Spleen (tissue), 11 donors: ENCODE measurements around the gene BLZF1. TPM values are rescaled to one million over a fixed set of nuclear protein-coding genes. Genes with fewer than 3 reads are reported as not detected.

Source experiments
- DNase-seq: peaks from one replicate; pipeline ENCODE4 v3.0.0-alpha.2; 2020
- H3K27ac ChIP-seq, 8 donors: fragments of 200-600 bp; sonication (generic) in 7 of 8; 1 replicate in 4 of 8; 2 replicates in 4 of 8; pipeline versions ENCODE4 v1.5.0 to v1.8.0; 2016 to 2021; ENCODE audit warnings: inconsistent platforms in 4 of 8, mild to moderate bottlenecking in 4 of 8, moderate library complexity in 1 of 8
- H3K27me3 ChIP-seq, 7 donors: fragments of 200-600 bp; sonication (generic) in 6 of 7; replicated peaks in 1 of 7; 1 replicate in 4 of 7; 2 replicates in 3 of 7; pipeline versions ENCODE4 v1.5.0 to v1.8.0; 2016 to 2021; ENCODE audit warnings: inconsistent platforms in 3 of 7, mild to moderate bottlenecking in 1 of 7
- H3K36me3 ChIP-seq, 6 donors: fragments of 200-600 bp; sonication (generic) in 5 of 6; 1 replicate in 4 of 6; 2 replicates in 2 of 6; pipeline versions ENCODE4 v1.5.0 to v1.8.0; 2016 to 2021; ENCODE audit warnings: inconsistent platforms in 2 of 6
- H3K4me1 ChIP-seq, 6 donors: fragments of 200-600 bp; sonication (generic) in 5 of 6; 1 replicate in 3 of 6; 2 replicates in 3 of 6; pipeline versions ENCODE4 v1.5.0 to v1.8.0; 2016 to 2021; ENCODE audit warnings: inconsistent platforms in 3 of 6
- H3K4me3 ChIP-seq, 8 donors: fragments of 200-600 bp; sonication (generic) in 7 of 8; 1 replicate in 4 of 8; 2 replicates in 4 of 8; pipeline versions ENCODE4 v1.5.0 to v1.8.0; 2016 to 2021; ENCODE audit warnings: inconsistent platforms in 4 of 8, mild to moderate bottlenecking in 4 of 8, moderate library complexity in 2 of 8
- H3K9me3 ChIP-seq, 8 donors: fragments of 200-600 bp; sonication (generic) in 7 of 8; 1 replicate in 4 of 8; 2 replicates in 4 of 8; pipeline versions ENCODE4 v1.5.0 to v1.8.0; 2016 to 2021; ENCODE audit warnings: inconsistent platforms in 4 of 8
- CTCF ChIP-seq, 11 experiments: fragments of 200-600 bp in 7 of 11; fragments of 450-650 bp in 4 of 11; sonication (generic) in 4 of 11; IDR thresholded peaks in 8 of 11; conservative IDR thresholded peaks in 3 of 11; 1 replicate in 7 of 11; 2 replicates in 4 of 11; pipeline versions ENCODE4 v1.4.0 to v1.8.0; 2016 to 2021; ENCODE audit warnings: antibody characterized with exemption in 11 of 11, inconsistent platforms in 4 of 11, mild to moderate bottlenecking in 1 of 11
- POLR2A ChIP-seq, 3 donors: fragments of 450-650 bp; IDR thresholded peaks; one replicate each; pipeline ENCODE4 v1.5.1; 2017; ENCODE audit warnings: antibody characterized with exemption in 3 of 3, mild to moderate bottlenecking in 1 of 3
- POLR2AphosphoS5 ChIP-seq, 3 donors: sonication (generic); formaldehyde crosslinking; IDR thresholded peaks; one replicate each; pipeline ENCODE4 v1.5.1; 2017; ENCODE audit warnings: antibody characterized with exemption in 3 of 3
- whole genome bisulfite sequencing, 5 donors: extraction: QIAGEN DNeasy Blood & Tissue Kit in 3 of 5; methylation state at CpG; one replicate each; pipeline versions ENCODE4 v1.1.5 to v1.1.7; 2013 to 2018; 5-methylcytosine and 5-hydroxymethylcytosine counted together
- intact Hi-C: fragments of 100-400 bp; cut with DNase I; formaldehyde crosslinking; loops from one replicate; pipeline ENCODE4 v1.15.0; 2023; ENCODE audit warnings: low total_unique reads
- polyA plus RNA-seq, 3 donors: library from polyadenylated mRNA; stranded (reverse); fragments of 200-250 nt; gene quantifications; one replicate each; pipeline ENCODE4 v1.2.1, GENCODE V29; 2013
- total RNA-seq, 7 donors: library from RNA; depleted of rRNA in 3 of 7; stranded (reverse); fragments of >200 nt in 3 of 7; fragmentation: NEBNext Ultra II Directional in 4 of 7; extraction: Animal tissue kit (Norgen Biotek cat#: 25700) in 4 of 7; gene quantifications; one replicate each; pipeline versions ENCODE4 v1.1.0 to v1.2.1, GENCODE V29; 2016 to 2021
- donor health status: healthy with polysubstance abuse.
- donor health status: DM: no; HTN: no; CAD: no; lungs with moderate emphysema.
- donor health status: DM: no; HTN: no; CAD: no.
- donor health status: Bipolar disorder and iron deficiency.
- donor health status: healthy.
- donor health status: DM: no; HTN: no; CAD: no.
- donor health status: DM: yes; HTN: yes; CAD: no.

BLZF1 gene
- total and polyA plus RNA-seq, 10 donors: 5.6 to 33.8 (median 21.8) TPM

GRCh38 chr1:169322138-169322537, 45.9 kb upstream of the BLZF1 start:
- no peak overlapping the region for H3K27ac ChIP-seq

GRCh38 chr1:169325117-169325516, 42.9 kb upstream of the BLZF1 start:
- Histone ChIP-seq H3K36me3 (peaks cover 0 to 10% (median 0%) of the 10 kb centered on the region in 6 donors), H3K27me3 (no peaks in the 10 kb centered on the region), H3K9me3 (peaks cover 0 to 15% (median 12%) of the 10 kb centered on the region in 8 donors), H3K4me3 (no peak overlapping the region), H3K4me1 (peaks cover 0 to 13% (median 0%) of the 10 kb centered on the region in 6 donors), H3K27ac (no peak overlapping the region)
- 86 to 93% (median 88%) methylated on average over 1 of the region's 1 CpG for WGBS, 5 donors
- TF ChIP-seq POLR2A (IDR thresholded peaks at IDR 0.05) (no peak), CTCF (IDR thresholded peaks at IDR 0.05 in 8 of 11, conservative IDR thresholded peaks at IDR 0.05 in 3 of 11) (no peak), POLR2AphosphoS5 (IDR thresholded peaks at IDR 0.05) (no peak)
- intact Hi-C loops: no loop called here
- no peak for DNase-seq

More at GRCh38 chr1:169322138-169322537, 45.9 kb upstream of the BLZF1 start:
- Histone ChIP-seq H3K36me3 (peaks cover 0 to 10% (median 0%) of the 10 kb centered on the region in 6 donors), H3K27me3 (no peaks in the 10 kb centered on the region), H3K4me3 (no peak overlapping the region), H3K4me1 (peaks cover 0 to 12% (median 0%) of the 10 kb centered on the region in 6 donors), H3K9me3 (no peaks in the 10 kb centered on the region)
- no peak for DNase-seq
- TF ChIP-seq CTCF (IDR thresholded peaks at IDR 0.05 in 8 of 11, conservative IDR thresholded peaks at IDR 0.05 in 3 of 11) (no peak), POLR2A (IDR thresholded peaks at IDR 0.05) (no peak), POLR2AphosphoS5 (IDR thresholded peaks at IDR 0.05) (no peak)
- intact Hi-C loops: no loop called here
- 95 to 98% (median 97%) methylated on average over 3 of the region's 3 CpGs for WGBS, 5 donors

GRCh38 chr1:169326261-169326955, 41.6 kb upstream of the BLZF1 start:
- no peak overlapping the region for H3K4me3 ChIP-seq
- peaks cover 0 to 13% (median 0%) of the 10 kb centered on the region in 6 donors for H3K4me1 ChIP-seq
- 30 to 53% (median 50%) methylated on average over 3 of the region's 3 CpGs for WGBS, 5 donors
- H3K27ac ChIP-seq: no peak overlapping the region
- peaks cover 0 to 6% (median 0%) of the 10 kb centered on the region in 6 donors for H3K36me3 ChIP-seq
- H3K27me3 ChIP-seq: no peaks in the 10 kb centered on the region
- DNase-seq: no peak
- peaks cover 0 to 28% (median 23%) of the 10 kb centered on the region in 8 donors for H3K9me3 ChIP-seq
- intact Hi-C loops: no loop called here
- no peak for TF ChIP-seq POLR2AphosphoS5 (IDR thresholded peaks at IDR 0.05)
- TF ChIP-seq POLR2A (IDR thresholded peaks at IDR 0.05): no peak
- TF ChIP-seq CTCF (IDR thresholded peaks at IDR 0.05 in 8 of 11, conservative IDR thresholded peaks at IDR 0.05 in 3 of 11): no peak

GRCh38 chr1:169326956-169327268, 41.1 kb upstream of the BLZF1 start:
- Histone ChIP-seq H3K4me3 (no peak overlapping the region), H3K27ac (no peak overlapping the region), H3K9me3 (peaks cover 0 to 33% (median 27%) of the 10 kb centered on the region in 8 donors), H3K4me1 (peaks cover 0 to 13% (median 0%) of the 10 kb centered on the region in 6 donors), H3K36me3 (peaks cover 0 to 6% (median 0%) of the 10 kb centered on the region in 6 donors), H3K27me3 (no peaks in the 10 kb centered on the region)
- DNase-seq: no peak
- no peak for TF ChIP-seq CTCF (IDR thresholded peaks at IDR 0.05 in 8 of 11, conservative IDR thresholded peaks at IDR 0.05 in 3 of 11)
- no peak for TF ChIP-seq POLR2AphosphoS5 (IDR thresholded peaks at IDR 0.05)
- no peak for TF ChIP-seq POLR2A (IDR thresholded peaks at IDR 0.05)
- intact Hi-C loops: no loop called here
